Measurements from ENCODE around the gene NAPA.
A peak's percentile ranks its signal among the peaks of the same experiment; 100 is the strongest.

Gene NAPA

DNA sequence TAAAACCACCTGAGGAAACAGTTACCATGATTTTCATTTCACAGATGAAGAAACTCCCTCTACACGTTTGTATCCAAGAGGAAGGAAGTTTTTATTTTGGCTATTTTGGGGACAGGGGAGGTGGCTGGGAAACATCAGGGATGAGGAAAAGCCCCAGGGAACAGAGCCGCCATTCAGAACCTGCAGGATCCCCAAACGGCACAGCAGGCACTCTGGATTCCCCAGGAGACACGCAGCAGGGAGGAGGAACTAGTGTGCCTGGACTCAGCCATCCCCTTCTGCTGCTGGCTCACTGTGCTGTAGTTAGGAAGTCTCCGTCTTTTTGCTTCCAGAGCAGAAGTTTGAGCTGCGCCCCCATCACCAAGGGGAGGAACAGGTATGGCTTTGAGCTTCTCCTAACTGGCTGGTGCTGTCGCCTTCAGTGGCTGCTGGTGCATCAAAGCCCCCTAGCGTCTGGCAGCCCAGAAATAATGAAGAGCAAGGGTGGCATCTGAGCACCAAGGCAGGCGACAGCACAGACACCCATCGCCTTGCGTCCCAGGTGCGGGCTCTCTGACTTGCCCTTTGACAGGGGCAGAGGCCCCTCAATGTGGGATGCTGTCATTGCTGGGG, 4.2 kb downstream of the NAPA start:
- no peaks in the 10 kb centered on the region for H3K9me3 ChIP-seq
- peaks cover 31 to 39% of the 10 kb centered on the region in 2 experiments for H3K4me1 ChIP-seq (ENCODE audit: control insufficient read depth in 1 of 2, insufficient read depth in 1 of 2, low read depth in 1 of 2, low read length in 1 of 2)
- no peak overlapping the region for H3K4me3 ChIP-seq (ENCODE audit: low read depth in 1 of 2, low read length in 1 of 2)
- H3K36me3 ChIP-seq: peaks cover 16% of the 10 kb centered on the region
- TF ChIP-seq, protein P1, sequence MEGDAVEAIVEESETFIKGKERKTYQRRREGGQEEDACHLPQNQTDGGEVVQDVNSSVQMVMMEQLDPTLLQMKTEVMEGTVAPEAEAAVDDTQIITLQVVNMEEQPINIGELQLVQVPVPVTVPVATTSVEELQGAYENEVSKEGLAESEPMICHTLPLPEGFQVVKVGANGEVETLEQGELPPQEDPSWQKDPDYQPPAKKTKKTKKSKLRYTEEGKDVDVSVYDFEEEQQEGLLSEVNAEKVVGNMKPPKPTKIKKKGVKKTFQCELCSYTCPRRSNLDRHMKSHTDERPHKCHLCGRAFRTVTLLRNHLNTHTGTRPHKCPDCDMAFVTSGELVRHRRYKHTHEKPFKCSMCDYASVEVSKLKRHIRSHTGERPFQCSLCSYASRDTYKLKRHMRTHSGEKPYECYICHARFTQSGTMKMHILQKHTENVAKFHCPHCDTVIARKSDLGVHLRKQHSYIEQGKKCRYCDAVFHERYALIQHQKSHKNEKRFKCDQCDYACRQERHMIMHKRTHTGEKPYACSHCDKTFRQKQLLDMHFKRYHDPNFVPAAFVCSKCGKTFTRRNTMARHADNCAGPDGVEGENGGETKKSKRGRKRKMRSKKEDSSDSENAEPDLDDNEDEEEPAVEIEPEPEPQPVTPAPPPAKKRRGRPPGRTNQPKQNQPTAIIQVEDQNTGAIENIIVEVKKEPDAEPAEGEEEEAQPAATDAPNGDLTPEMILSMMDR (IDR thresholded peaks at IDR 0.05): no peak
- H3K27ac ChIP-seq: peak overlapping the region; percentile 52
- H3K27me3 ChIP-seq: no peaks in the 10 kb centered on the region

DNA sequence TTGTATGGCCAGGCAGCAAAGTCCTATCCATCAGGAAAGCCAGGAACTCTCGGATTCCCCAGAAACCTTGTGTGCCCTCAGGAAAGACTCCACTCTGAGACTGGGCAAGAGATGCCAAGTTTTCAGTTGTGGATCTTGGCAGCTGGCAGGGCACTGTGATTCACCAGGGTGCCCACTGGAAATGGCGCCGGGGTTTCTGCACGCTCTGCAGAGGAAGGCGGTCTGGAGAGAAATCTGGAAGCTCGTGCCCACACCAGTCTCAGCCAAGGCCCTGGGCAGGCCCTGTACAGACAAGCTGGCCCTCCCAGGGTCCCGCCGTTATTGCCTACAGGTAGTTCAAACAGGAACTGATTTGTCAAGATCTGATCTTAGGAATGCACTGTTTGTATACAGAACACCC, 4.9 kb downstream of the NAPA start:
- TF ChIP-seq, protein P1 (IDR thresholded peaks at IDR 0.05): no peak
- Histone ChIP-seq H3K36me3 (peaks cover 22% of the 10 kb centered on the region), H3K9me3 (no peaks in the 10 kb centered on the region), H3K4me3 (ENCODE audit: low read depth in 1 of 2, low read length in 1 of 2) (no peak overlapping the region), H3K4me1 (ENCODE audit: control insufficient read depth in 1 of 2, insufficient read depth in 1 of 2, low read depth in 1 of 2, low read length in 1 of 2) (peaks cover 30 to 37% of the 10 kb centered on the region in 2 experiments), H3K27me3 (no peaks in the 10 kb centered on the region), H3K27ac (peak overlapping the region; percentile 52)

DNA sequence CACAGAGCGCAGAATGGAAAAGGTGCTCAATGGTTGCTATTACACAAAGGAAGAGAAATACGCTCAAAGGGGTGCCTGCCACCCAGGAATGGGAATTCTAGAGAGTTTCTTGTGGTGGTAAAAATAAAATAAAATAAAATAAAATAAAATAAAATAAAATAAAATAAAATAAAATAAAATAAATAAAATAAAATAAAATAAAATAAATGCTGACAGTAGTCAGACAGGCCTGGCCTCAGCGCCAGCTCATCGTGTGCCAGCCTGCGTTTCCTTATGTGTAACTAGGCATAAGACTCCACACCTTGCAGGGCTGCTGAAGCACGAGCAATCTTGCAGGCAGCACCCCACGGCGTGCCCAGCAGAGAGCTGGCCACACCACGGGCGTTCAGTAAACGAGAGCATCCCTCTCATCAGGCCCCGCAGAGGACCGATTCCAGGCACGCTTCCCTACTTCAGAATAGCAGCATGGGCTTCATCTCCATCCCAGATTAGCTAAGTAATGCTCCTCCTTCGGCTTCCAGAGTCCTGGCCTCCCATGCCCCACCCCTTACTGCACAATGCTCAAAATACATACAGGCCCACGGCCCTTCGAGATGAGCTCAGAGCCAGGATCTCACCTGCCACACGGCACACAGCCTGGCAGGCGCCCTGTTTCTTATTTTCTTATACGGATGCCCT, 5.6 kb downstream of the NAPA start:
- H3K9me3 ChIP-seq: no peaks in the 10 kb centered on the region
- peaks cover 30 to 34% of the 10 kb centered on the region in 2 experiments for H3K4me1 ChIP-seq (ENCODE audit: control insufficient read depth in 1 of 2, insufficient read depth in 1 of 2, low read depth in 1 of 2, low read length in 1 of 2)
- TF ChIP-seq, protein P1 (IDR thresholded peaks at IDR 0.05): no peak
- H3K36me3 ChIP-seq: peaks cover 23% of the 10 kb centered on the region
- H3K4me3 ChIP-seq (ENCODE audit: low read depth in 1 of 2, low read length in 1 of 2): no peak overlapping the region
- peak overlapping the region; percentile 52 for H3K27ac ChIP-seq
- no peaks in the 10 kb centered on the region for H3K27me3 ChIP-seq

DNA sequence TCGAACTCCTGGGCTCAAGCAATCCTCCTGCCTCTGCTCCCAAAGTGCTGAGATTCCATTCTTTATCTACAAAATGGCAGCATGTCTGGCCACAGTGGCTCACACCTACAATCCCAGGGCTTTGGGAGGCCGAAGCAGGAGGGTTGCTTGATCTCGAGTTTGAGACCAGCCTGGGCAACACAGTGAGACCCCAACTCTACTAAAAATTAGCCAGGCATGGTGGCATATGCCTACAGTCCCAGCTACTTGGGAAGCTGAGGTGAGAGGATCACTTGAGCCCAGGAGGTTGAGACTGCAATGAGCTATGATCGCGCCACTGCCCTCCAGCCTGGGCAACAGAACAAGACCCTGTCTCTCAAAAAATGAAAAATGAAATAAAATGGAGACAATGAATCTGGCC, 6.1 kb downstream of the NAPA start:
- Histone ChIP-seq H3K36me3 (peaks cover 28% of the 10 kb centered on the region), H3K27me3 (no peaks in the 10 kb centered on the region), H3K27ac (no peak overlapping the region), H3K4me3 (ENCODE audit: low read depth in 1 of 2, low read length in 1 of 2) (no peak overlapping the region), H3K9me3 (no peaks in the 10 kb centered on the region), H3K4me1 (ENCODE audit: control insufficient read depth in 1 of 2, insufficient read depth in 1 of 2, low read depth in 1 of 2, low read length in 1 of 2) (peaks cover 24 to 29% of the 10 kb centered on the region in 2 experiments)
- TF ChIP-seq, protein P1 (IDR thresholded peaks at IDR 0.05): no peak

DNA sequence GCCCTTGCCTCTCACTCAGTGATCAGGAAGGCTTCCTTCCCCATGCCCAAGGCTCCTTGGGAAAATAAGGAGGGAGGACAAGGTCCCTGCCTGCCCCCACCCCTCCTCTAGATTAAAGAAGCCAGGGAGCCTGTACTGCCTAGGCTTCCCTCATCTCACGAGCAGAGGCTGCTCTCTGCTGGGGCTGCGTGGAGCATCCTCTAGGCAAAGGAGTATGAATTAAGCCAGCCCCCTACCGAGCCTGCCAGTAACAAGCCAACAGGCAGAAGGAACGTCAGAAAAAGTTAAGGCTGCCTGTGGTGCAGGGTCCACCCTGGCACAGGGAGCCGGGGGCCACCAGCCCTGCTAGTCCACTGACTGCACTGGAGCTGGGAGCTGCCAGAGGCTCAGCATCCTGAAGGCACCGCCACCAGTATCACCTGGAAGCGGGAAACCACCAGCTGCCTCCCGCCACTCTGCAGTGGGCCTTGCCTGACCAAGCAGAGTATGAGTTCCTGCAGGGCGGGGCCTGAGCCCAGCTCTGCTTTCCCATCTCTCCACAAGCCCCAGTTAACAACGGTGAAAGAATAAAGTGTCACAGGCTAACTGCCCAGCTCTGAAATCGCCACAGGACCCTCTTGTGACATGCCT, 6.8 kb downstream of the NAPA start:
- no peak overlapping the region for H3K27ac ChIP-seq
- H3K4me1 ChIP-seq (ENCODE audit: control insufficient read depth in 1 of 2, insufficient read depth in 1 of 2, low read depth in 1 of 2, low read length in 1 of 2): peaks cover 19 to 23% of the 10 kb centered on the region in 2 experiments
- H3K4me3 ChIP-seq (ENCODE audit: low read depth in 1 of 2, low read length in 1 of 2): no peak overlapping the region
- TF ChIP-seq, protein P1 (IDR thresholded peaks at IDR 0.05): no peak
- H3K9me3 ChIP-seq: no peaks in the 10 kb centered on the region
- H3K27me3 ChIP-seq: no peaks in the 10 kb centered on the region
- H3K36me3 ChIP-seq: peaks cover 34% of the 10 kb centered on the region

Measured in neutrophil (primary cell).